ENCODE data around the gene APLNR.
"Not testable (repeated sequence)": the region's sequence is repeated elsewhere in the genome, so short reads cannot be mapped to it uniquely, and the experiment has no call there.

DNA sequence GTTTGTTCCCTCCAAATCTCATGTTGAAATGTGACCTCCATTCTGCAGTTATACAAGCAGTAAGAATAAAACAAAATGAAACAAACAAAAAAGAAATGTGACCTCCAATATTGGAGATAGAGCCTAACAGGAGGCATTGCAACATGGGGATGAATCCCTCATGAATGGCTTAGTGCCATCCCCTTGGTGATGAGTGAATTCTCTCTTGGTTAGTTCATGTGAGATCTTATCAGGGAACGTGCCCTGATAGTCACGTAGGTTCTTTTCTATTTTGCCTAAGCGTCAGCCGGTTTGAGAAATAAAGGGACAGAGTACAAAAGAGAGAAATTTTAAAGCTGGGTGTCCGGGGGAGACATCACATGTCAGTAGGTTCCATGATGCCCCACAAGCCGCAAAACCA is 44.5 kb upstream of the APLNR start:
- not testable (repeated sequence) for TF ChIP-seq CTCF (IDR thresholded peaks at IDR 0.05; ENCODE audit: low read depth, low read length, missing input control); SP1 (IDR thresholded peaks at IDR 0.05); RAD21 (IDR thresholded peaks at IDR 0.05); ZBTB33 (IDR thresholded peaks at IDR 0.05); TAF1 (conservative IDR thresholded peaks at IDR 0.05)
- TF ChIP-seq, protein P1, sequence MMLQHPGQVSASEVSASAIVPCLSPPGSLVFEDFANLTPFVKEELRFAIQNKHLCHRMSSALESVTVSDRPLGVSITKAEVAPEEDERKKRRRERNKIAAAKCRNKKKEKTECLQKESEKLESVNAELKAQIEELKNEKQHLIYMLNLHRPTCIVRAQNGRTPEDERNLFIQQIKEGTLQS (IDR thresholded peaks at IDR 0.05), result not testable (repeated sequence)
- TF ChIP-seq, protein P2, sequence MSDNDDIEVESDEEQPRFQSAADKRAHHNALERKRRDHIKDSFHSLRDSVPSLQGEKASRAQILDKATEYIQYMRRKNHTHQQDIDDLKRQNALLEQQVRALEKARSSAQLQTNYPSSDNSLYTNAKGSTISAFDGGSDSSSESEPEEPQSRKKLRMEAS (IDR thresholded peaks at IDR 0.05), result not testable (repeated sequence)
- TF ChIP-seq, protein P3, sequence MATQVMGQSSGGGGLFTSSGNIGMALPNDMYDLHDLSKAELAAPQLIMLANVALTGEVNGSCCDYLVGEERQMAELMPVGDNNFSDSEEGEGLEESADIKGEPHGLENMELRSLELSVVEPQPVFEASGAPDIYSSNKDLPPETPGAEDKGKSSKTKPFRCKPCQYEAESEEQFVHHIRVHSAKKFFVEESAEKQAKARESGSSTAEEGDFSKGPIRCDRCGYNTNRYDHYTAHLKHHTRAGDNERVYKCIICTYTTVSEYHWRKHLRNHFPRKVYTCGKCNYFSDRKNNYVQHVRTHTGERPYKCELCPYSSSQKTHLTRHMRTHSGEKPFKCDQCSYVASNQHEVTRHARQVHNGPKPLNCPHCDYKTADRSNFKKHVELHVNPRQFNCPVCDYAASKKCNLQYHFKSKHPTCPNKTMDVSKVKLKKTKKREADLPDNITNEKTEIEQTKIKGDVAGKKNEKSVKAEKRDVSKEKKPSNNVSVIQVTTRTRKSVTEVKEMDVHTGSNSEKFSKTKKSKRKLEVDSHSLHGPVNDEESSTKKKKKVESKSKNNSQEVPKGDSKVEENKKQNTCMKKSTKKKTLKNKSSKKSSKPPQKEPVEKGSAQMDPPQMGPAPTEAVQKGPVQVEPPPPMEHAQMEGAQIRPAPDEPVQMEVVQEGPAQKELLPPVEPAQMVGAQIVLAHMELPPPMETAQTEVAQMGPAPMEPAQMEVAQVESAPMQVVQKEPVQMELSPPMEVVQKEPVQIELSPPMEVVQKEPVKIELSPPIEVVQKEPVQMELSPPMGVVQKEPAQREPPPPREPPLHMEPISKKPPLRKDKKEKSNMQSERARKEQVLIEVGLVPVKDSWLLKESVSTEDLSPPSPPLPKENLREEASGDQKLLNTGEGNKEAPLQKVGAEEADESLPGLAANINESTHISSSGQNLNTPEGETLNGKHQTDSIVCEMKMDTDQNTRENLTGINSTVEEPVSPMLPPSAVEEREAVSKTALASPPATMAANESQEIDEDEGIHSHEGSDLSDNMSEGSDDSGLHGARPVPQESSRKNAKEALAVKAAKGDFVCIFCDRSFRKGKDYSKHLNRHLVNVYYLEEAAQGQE (IDR thresholded peaks at IDR 0.05), result not testable (repeated sequence)

Measured in liver (tissue), 3 donors.